ENCODE data around the gene TNPO2. TPM values are rescaled to one million over a fixed set of nuclear protein-coding genes. Genes with fewer than 3 reads are reported as not detected.
"Not testable (repeated sequence)": the region's sequence is repeated elsewhere in the genome, so short reads cannot be mapped to it uniquely, and the experiment has no call there.

The TNPO2 gene
- total RNA-seq, 2 experiments from 2014 or later, result 80.8 to 81.9 TPM

GRCh38 chr19:12730064-12730463, 6.3 kb upstream of the TNPO2 start:
- ATAC-seq (ENCODE audit: low read depth), result no peak
- Mint-ChIP-seq H3K36me3 (peaks cover 36% of the 10 kb centered on the region), H3K9me3 (no peaks in the 10 kb centered on the region), H3K27me3 (no peaks in the 10 kb centered on the region), H3K4me1 (peaks cover 18% of the 10 kb centered on the region), H3K27ac (no peak overlapping the region), H3K4me3 (no peak overlapping the region)
- no peak for DNase-seq
- POLR2A ChIA-PET, result interaction anchor here (8.9 kb wide), 1 partner anchor 7 kb away, joined by 162 read pairs; the partner anchor contains the start of gene TNPO2

- POLR2A ChIA-PET, result interaction anchor here (0.7 to 1.0 kb wide), 2 partner anchors 55 to 1494 kb away, joined by 3 to 5 read pairs; no protein-coding TSS in a partner anchor
- no peak overlapping the region for H3K4me3 Mint-ChIP-seq
- DNase-seq (no peak), ATAC-seq (ENCODE audit: low read depth) (no peak)
- no peaks in the 10 kb centered on the region for H3K9me3 Mint-ChIP-seq
- no peaks in the 10 kb centered on the region for H3K27me3 Mint-ChIP-seq
- H3K27ac Mint-ChIP-seq, result no peak overlapping the region
- H3K4me1 Mint-ChIP-seq, result peaks cover 15% of the 10 kb centered on the region
- peaks cover 34% of the 10 kb centered on the region for H3K36me3 Mint-ChIP-seq
Observed at GRCh38 chr19:12727745-12728433, 4.2 kb upstream of the TNPO2 start.

DNA sequence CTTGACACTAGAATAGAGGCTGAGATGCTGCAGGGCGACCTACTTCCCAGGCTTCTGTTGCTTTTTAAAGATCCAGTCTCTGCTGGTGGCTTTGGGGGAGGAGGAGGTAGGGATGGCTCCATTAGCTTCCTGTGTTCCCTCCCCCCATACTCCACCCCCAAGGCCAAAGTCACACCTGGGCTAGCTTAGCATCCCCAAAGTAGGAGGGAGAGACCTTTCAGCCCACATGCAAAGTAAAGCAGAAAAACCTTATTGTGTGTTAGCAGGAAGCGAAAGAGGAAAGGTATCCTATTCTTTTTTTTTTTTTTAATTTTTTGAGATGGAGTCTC, 3.2 kb upstream of the TNPO2 start:
- Mint-ChIP-seq H3K4me3 (no peak overlapping the region), H3K27me3 (no peaks in the 10 kb centered on the region), H3K36me3 (peaks cover 31% of the 10 kb centered on the region), H3K27ac (peak overlapping the region; percentile 26), H3K4me1 (peaks cover 10% of the 10 kb centered on the region), H3K9me3 (no peaks in the 10 kb centered on the region)
- POLR2A ChIA-PET, result interaction anchor here (0.7 to 7.2 kb wide), 2 partner anchors 7 to 16 kb away, joined by 4 to 162 read pairs; partner anchors contain the start of genes GET3 and TRIR
- no peak for DNase-seq
- no peak for ATAC-seq (ENCODE audit: low read depth)

GRCh38 chr19:12725612-12726011, 1.9 kb upstream of the TNPO2 start:
- H3K27me3 Mint-ChIP-seq; DNase-seq; ATAC-seq (ENCODE audit: low read depth); H3K9me3 Mint-ChIP-seq; H3K4me3 Mint-ChIP-seq; H3K27ac Mint-ChIP-seq: not testable (repeated sequence)
- peaks cover 15% of the 10 kb centered on the region for H3K4me1 Mint-ChIP-seq
- peaks cover 31% of the 10 kb centered on the region for H3K36me3 Mint-ChIP-seq
- POLR2A ChIA-PET, result interaction anchor here (0.7 to 7.2 kb wide), 2 partner anchors 8 to 305 kb away, joined by 6 to 162 read pairs; partner anchors contain the start of genes GET3 and TRIR

DNA sequence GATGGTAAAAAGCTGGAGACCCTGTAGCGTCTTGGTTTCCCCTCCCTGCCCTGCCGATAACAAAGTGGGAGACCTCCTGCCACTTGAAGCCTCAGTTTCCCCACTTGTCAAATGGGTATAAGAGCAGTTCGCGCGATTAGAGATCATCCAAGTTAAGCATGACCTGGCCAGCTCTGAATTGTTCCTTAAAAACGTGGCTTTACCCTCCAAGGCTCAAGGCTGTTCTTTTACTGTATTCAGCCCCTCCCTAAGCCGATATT, 421 bp downstream of the TNPO2 start:
- H3K27ac Mint-ChIP-seq, result peak overlapping the region; percentile 86
- peaks cover 18% of the 10 kb centered on the region for H3K4me1 Mint-ChIP-seq
- H3K9me3 Mint-ChIP-seq, result no peaks in the 10 kb centered on the region
- H3K27me3 Mint-ChIP-seq, result no peaks in the 10 kb centered on the region
- ATAC-seq (ENCODE audit: low read depth), result no peak
- DNase-seq, result no peak
- POLR2A ChIA-PET, result interaction anchor here (0.5 to 7.2 kb wide), 10 partner anchors 11 to 159 kb away, joined by 3 to 162 read pairs (median 6); partner anchors contain the start of genes DHPS, DNASE2, FBXW9 and GET3
- peaks cover 20% of the 10 kb centered on the region for H3K36me3 Mint-ChIP-seq
- peak overlapping the region; percentile 89 for H3K4me3 Mint-ChIP-seq

- ATAC-seq (ENCODE audit: low read depth) (peak; percentile 84), DNase-seq (peak; percentile 86)
- Mint-ChIP-seq H3K27ac (peak overlapping the region; percentile 86), H3K4me1 (peaks cover 18% of the 10 kb centered on the region), H3K27me3 (no peaks in the 10 kb centered on the region), H3K9me3 (no peaks in the 10 kb centered on the region), H3K36me3 (peaks cover 16% of the 10 kb centered on the region), H3K4me3 (peak overlapping the region; percentile 89)
- POLR2A ChIA-PET, result interaction anchor here (0.5 to 7.2 kb wide), 19 partner anchors 11 to 555 kb away, joined by 3 to 162 read pairs (median 5); partner anchors contain the start of genes DHPS, DNASE2, FBXW9 and GET3
Observed at GRCh38 chr19:12722566-12723380, 959 bp downstream of the TNPO2 start.

DNA sequence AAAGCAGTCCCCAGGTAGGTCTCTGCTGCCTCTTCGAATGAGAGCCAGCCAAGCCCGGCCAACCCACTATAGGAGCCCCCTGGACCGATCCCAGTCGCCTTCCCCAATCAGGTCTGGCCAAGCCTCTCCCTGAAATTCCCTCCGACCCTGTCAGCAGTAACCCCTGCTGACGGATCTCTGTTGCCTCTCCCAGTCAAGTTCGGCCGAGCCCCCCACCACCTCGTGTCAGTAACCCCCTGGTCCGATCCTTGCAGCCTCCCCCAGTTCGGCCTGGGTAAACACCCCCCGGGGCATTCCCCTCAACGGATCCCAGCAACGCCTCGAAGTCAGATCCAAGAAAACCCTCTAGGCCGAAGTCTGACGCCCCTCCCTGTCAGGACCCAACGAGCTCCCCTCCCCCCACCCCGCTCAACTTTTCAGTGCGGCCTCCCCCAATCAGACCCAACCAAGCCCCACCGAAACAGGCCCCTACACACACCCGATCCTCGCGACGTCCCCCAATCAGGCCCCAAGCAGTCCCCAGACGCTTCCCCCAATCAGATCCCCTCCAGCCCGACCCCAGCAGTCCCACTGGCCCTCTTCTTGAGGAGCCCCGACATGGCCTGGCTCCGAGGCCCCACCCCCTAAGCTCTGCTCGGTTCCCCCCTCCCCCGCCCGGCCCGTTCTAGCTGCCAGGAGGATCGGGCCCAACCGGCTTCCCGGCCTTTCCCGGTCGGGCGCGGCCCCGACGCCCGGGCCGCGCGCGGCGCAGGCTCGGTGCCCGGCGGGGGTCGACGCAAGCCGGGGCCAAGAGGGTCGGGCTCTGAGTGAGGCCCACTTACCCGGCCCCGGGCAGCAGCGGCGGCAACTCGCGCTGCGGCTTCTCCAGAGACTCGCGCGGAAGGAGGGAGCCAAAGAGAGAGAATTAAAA, 1.8 kb downstream of the TNPO2 start:
- Mint-ChIP-seq H3K36me3 (peaks cover 15% of the 10 kb centered on the region), H3K9me3 (no peaks in the 10 kb centered on the region), H3K27ac (peak overlapping the region; percentile 94), H3K27me3 (no peaks in the 10 kb centered on the region), H3K4me1 (peaks cover 18% of the 10 kb centered on the region), H3K4me3 (peak overlapping the region; percentile 93)
- peak; percentile 57 for ATAC-seq (ENCODE audit: low read depth)
- POLR2A ChIA-PET, result interaction anchor here (0.6 to 7.2 kb wide), 19 partner anchors 12 to 1660 kb away, joined by 3 to 162 read pairs (median 4); partner anchors contain the start of genes ADGRE5, DHPS, FBXW9 and GET3
- peak; percentile 75 for DNase-seq

DNA sequence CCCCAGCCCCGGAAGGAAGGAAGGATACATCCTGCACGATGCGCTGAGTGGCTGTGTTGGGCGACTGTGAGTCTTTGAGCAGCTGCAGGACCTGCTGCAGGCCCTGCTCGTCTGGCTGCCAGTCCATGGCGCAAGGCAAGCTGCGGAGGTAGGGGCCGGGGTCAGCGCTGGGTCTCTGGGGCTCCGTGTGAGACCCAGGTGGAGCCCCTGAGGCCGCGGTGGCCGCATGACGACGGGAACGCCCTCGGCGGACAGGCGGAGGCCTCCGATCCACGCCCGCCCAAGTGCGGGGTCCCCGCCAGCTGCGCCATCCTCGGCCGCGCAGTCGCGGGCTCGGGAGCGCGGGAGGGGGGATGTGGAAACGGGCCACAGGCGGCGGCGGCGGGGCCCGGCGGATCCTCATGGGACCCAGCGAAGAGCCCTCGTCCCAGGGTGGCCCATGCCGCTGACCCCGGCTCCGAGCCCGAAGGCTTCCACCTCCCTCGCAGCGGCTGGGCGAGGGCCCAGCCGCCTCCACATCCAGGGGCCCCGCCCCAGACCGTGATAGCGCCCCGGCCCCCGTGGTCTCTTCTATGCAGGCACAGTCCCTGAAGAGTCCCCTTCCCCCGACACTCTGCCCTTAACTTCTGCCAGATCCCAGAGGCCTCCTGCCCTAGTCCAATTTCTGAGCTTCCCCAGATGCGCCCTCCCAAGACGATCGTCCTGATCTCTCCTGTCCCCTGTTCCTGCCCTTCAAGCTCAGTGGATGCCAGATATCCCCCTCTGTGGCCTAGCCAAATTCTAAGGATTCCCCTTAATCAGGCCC, 2.7 kb downstream of the TNPO2 start:
- Mint-ChIP-seq H3K4me1 (peaks cover 21% of the 10 kb centered on the region), H3K9me3 (no peaks in the 10 kb centered on the region), H3K27ac (peak overlapping the region; percentile 94), H3K4me3 (peak overlapping the region; percentile 93), H3K36me3 (peaks cover 14% of the 10 kb centered on the region), H3K27me3 (no peaks in the 10 kb centered on the region)
- no peak for ATAC-seq (ENCODE audit: low read depth)
- peak; percentile 56 for DNase-seq
- POLR2A ChIA-PET, result interaction anchor here (0.6 to 7.2 kb wide), 12 partner anchors 13 to 623 kb away, joined by 3 to 162 read pairs (median 4); partner anchors contain the start of genes FBXW9, GET3, JUNB and TRIR

- peaks cover 21% of the 10 kb centered on the region for H3K4me1 Mint-ChIP-seq
- DNase-seq, result no peak
- H3K4me3 Mint-ChIP-seq, result peak overlapping the region; percentile 93
- POLR2A ChIA-PET, result interaction anchor here (0.6 to 7.2 kb wide), 6 partner anchors 14 to 40 kb away, joined by 3 to 162 read pairs (median 6); partner anchors contain the start of genes FBXW9, GET3 and TRIR
- no peak for ATAC-seq (ENCODE audit: low read depth)
- no peaks in the 10 kb centered on the region for H3K27me3 Mint-ChIP-seq
- peaks cover 14% of the 10 kb centered on the region for H3K36me3 Mint-ChIP-seq
- peak overlapping the region; percentile 88 for H3K27ac Mint-ChIP-seq
- H3K9me3 Mint-ChIP-seq, result no peaks in the 10 kb centered on the region
Observed at GRCh38 chr19:12720296-12720695, 3.4 kb downstream of the TNPO2 start.

DNA sequence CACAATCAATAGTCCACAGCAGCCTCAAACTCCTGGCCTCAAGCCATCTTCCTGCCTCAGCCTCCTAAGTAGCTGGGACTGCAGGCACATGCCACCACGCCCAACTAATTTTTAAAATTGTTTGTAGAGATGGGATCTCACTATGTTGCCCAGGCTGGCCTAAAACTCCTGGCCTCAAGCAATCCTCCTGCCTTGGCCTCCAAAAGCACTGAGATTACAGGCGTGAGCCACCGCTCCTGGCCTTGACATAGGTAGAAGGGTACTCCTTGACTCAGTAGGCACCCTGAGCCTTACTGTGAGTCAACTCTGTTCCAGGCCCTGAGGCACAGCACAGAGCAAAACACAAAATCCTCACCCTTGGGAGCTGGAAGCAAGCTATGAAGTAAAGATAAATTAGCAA, 7.8 kb downstream of the TNPO2 start:
- POLR2A ChIA-PET, result interaction anchor here (0.6 to 1.7 kb wide), 2 partner anchors 17 to 81 kb away, joined by 3 to 4 read pairs; no protein-coding TSS in a partner anchor
- ATAC-seq (ENCODE audit: low read depth), result no peak
- Mint-ChIP-seq H3K27me3 (no peaks in the 10 kb centered on the region), H3K4me1 (peaks cover 10% of the 10 kb centered on the region), H3K27ac (no peak overlapping the region), H3K4me3 (no peak overlapping the region), H3K36me3 (peaks cover 16% of the 10 kb centered on the region), H3K9me3 (no peaks in the 10 kb centered on the region)
- DNase-seq, result no peak

- no peak for DNase-seq
- Mint-ChIP-seq H3K27me3 (no peaks in the 10 kb centered on the region), H3K27ac (no peak overlapping the region), H3K4me1 (peaks cover 6% of the 10 kb centered on the region), H3K4me3 (no peak overlapping the region), H3K9me3 (no peaks in the 10 kb centered on the region), H3K36me3 (peaks cover 18% of the 10 kb centered on the region)
- no peak for ATAC-seq (ENCODE audit: low read depth)
- POLR2A ChIA-PET, result no interaction called here
Observed at GRCh38 chr19:12715102-12715501, 8.6 kb downstream of the TNPO2 start.

GRCh38 chr19:12713304-12713703, 10.4 kb downstream of the TNPO2 start:
- ATAC-seq (ENCODE audit: low read depth); H3K4me3 Mint-ChIP-seq; H3K9me3 Mint-ChIP-seq; H3K4me1 Mint-ChIP-seq; H3K27ac Mint-ChIP-seq; H3K27me3 Mint-ChIP-seq; DNase-seq: not testable (repeated sequence)
- POLR2A ChIA-PET, result interaction anchor here (1.3 kb wide), 1 partner anchor 21 kb away, joined by 4 read pairs; the partner anchor contains the start of gene TRIR
- H3K36me3 Mint-ChIP-seq, result peaks cover 11% of the 10 kb centered on the region
